WTC11 (cell line): ENCODE measurements around the gene CTNNBIP1. TPM values are rescaled to one million over a fixed set of nuclear protein-coding genes. Genes with fewer than 3 reads are reported as not detected.

ENCODE experiments used
- ATAC-seq: fragments of 200-7000 bp; cut with Tn5 transposase; 2 replicates; pipeline ENCODE4 v1.10.0; 2021; ENCODE audit warnings: mild to moderate bottlenecking, moderate library complexity
- CTCF ChIA-PET: fragments of 300-600 bp; sonication (Branson Sonifier 250); formaldehyde crosslinking; loops from one replicate; lab custom pipeline; 2021; ENCODE audit warnings: antibody characterized with exemption; lab: Charles Lee
- POLR2A ChIA-PET: fragments of 350-600 bp; sonication (Branson Sonifier 250); formaldehyde crosslinking; loops from one replicate; lab custom pipeline; 2021; ENCODE audit warnings: antibody characterized with exemption; lab: Charles Lee
- DNase-seq: peaks from one replicate; pipeline ENCODE4 v3.0.0; 2021; ENCODE audit warnings: low spot score
- H3K27ac Mint-ChIP-seq: 2 replicates; pipeline ENCODE4 v1.8.0; 2021; ENCODE audit warnings: mixed read lengths
- H3K27me3 Mint-ChIP-seq: 2 replicates; pipeline ENCODE4 v1.8.0; 2021; ENCODE audit warnings: low read depth, mild to moderate bottlenecking, moderate library complexity, mixed read lengths
- H3K36me3 Mint-ChIP-seq: 2 replicates; pipeline ENCODE4 v1.8.0; 2021; ENCODE audit warnings: mixed read lengths
- H3K4me1 Mint-ChIP-seq: 2 replicates; pipeline ENCODE4 v1.8.0; 2022; ENCODE audit warnings: mixed read lengths
- H3K4me3 Mint-ChIP-seq: 2 replicates; pipeline ENCODE4 v1.8.0; 2021; ENCODE audit warnings: mild to moderate bottlenecking, moderate library complexity, mixed read lengths
- H3K9me3 Mint-ChIP-seq: 2 replicates; pipeline ENCODE4 v1.8.0; 2021; ENCODE audit warnings: mixed read lengths
- AR ChIP-seq: fragments of 250-450 bp; sonication (Bioruptor Pico); IDR thresholded peaks from 2 replicates; pipeline ENCODE4 v1.9.0; 2021; ENCODE audit warnings: mild to moderate bottlenecking
- CBFB ChIP-seq: sonication (generic); formaldehyde crosslinking; IDR thresholded peaks from 2 replicates; pipeline ENCODE4 v1.8.1; 2022; ENCODE audit warnings: mild to moderate bottlenecking, low read depth, missing genetic modification reagents
- CREM ChIP-seq: sonication (generic); formaldehyde crosslinking; IDR thresholded peaks from 2 replicates; pipeline ENCODE4 v1.8.1; 2022; ENCODE audit warnings: mild to moderate bottlenecking, missing genetic modification reagents, moderate library complexity
- EMX1 ChIP-seq: fragments of 250-450 bp; sonication (Bioruptor Pico); IDR thresholded peaks from 2 replicates; pipeline ENCODE4 v1.8.0; 2021; ENCODE audit warnings: mild to moderate bottlenecking
- ERG ChIP-seq: fragments of 250-450 bp; sonication (Bioruptor Pico); IDR thresholded peaks from 2 replicates; pipeline ENCODE4 v1.8.0; 2021; ENCODE audit warnings: mild to moderate bottlenecking
- FOXP1 ChIP-seq: sonication (generic); formaldehyde crosslinking; IDR thresholded peaks from 2 replicates; pipeline ENCODE4 v1.8.0; 2022; ENCODE audit warnings: missing genetic modification reagents, mild to moderate bottlenecking, moderate library complexity, borderline replicate concordance
- GTF2I ChIP-seq: fragments of 250-450 bp; sonication (Bioruptor Pico); conservative IDR thresholded peaks from 2 replicates; pipeline ENCODE4 v1.4.0; 2021; ENCODE audit warnings: mild to moderate bottlenecking
- IRF2 ChIP-seq: sonication (generic); formaldehyde crosslinking; IDR thresholded peaks from 2 replicates; pipeline ENCODE4 v1.8.0; 2022; ENCODE audit warnings: low read depth, missing genetic modification reagents, borderline replicate concordance
- NR1H2 ChIP-seq: sonication (generic); formaldehyde crosslinking; IDR thresholded peaks from 2 replicates; pipeline ENCODE4 v1.9.0; 2021; ENCODE audit warnings: mild to moderate bottlenecking, moderate library complexity, missing genetic modification reagents
- NR2C2 ChIP-seq: sonication (generic); formaldehyde crosslinking; IDR thresholded peaks from 2 replicates; pipeline ENCODE4 v1.8.0; 2022; ENCODE audit warnings: mild to moderate bottlenecking, missing genetic modification reagents
- SMAD3 ChIP-seq: sonication (generic); formaldehyde crosslinking; IDR thresholded peaks from 2 replicates; pipeline ENCODE4 v1.8.0; 2022; ENCODE audit warnings: missing genetic modification reagents, mild to moderate bottlenecking, borderline replicate concordance
- SMAD4 ChIP-seq: sonication (generic); formaldehyde crosslinking; IDR thresholded peaks from 2 replicates; pipeline ENCODE4 v1.8.0; 2022; ENCODE audit warnings: mild to moderate bottlenecking, missing genetic modification reagents
- ZNF281 ChIP-seq: sonication (generic); formaldehyde crosslinking; IDR thresholded peaks from 2 replicates; pipeline ENCODE4 v1.8.0; 2023; ENCODE audit warnings: mild to moderate bottlenecking, missing genetic modification reagents
- ZNF532 ChIP-seq: fragments of 250-450 bp; sonication (Bioruptor Pico); IDR thresholded peaks from 2 replicates; pipeline ENCODE4 v1.9.0; 2021; ENCODE audit warnings: mild to moderate bottlenecking, borderline replicate concordance
- total RNA-seq: library from RNA; stranded (reverse); gene quantifications from 3 replicates; pipeline ENCODE4 v1.2.3, GENCODE V29; 2021
- TF ChIP-seq, protein P1 (sequence below): sonication (generic); formaldehyde crosslinking; IDR thresholded peaks from 2 replicates; pipeline ENCODE4 v1.8.1; 2023; ENCODE audit warnings: mild to moderate bottlenecking, missing genetic modification reagents, moderate library complexity

CTNNBIP1 gene
- total RNA-seq, 1 experiment from 2014 or later: 58.2 TPM

DNA sequence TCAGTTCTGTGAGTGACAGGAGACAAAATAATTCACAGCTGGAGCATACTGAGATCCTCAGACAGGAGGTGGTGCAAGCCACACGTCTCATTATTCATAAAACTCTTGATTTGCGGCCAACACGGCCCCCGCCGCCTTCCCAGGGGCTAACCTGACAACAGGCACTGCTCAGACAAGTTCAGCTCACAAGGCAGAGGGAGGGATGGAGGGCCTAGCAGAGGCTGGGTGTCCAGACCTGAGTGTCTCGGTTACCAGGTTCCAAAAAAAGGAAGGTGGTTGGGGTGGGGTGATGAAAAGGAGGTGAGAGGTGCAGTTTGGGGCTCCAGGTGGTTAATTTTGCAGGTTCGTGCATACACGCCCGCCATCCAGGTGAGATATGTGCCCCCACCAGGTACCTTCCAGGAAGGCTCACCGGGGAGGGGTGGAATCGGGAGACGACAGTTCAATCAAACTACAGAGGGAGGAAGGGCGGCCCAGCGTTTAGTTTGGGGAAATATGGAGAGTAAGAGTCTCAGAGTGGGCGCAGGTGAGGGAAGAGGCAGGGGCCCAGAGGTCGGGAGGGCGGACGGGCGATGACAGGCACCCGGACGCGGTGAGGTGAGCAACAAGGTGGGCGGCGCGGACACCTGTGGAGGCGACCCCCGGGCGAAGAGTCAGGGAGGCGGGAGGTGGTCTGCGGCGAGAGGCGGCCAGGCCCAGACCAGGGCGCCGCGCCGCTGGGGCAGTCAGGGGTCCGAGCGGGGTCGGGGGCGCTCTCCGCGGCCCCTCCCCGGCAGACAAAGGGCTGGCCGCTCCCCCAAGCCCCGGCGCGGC is 629 bp downstream of the CTNNBIP1 start:
- ATAC-seq: no peak
- peak overlapping the region; percentile 96 for H3K4me3 Mint-ChIP-seq
- H3K4me1 Mint-ChIP-seq: peaks cover 34% of the 10 kb centered on the region
- TF ChIP-seq ZNF281 (CRISPR knock-in tag): no peak
- no peak for TF ChIP-seq SMAD4 (CRISPR knock-in tag)
- TF ChIP-seq FOXP1 (CRISPR knock-in tag): peak; percentile 57; the same call in 1 of the 2 replicates
- TF ChIP-seq, all 79 proteins: peak for 1
- Mint-ChIP-seq H3K36me3 (no peaks in the 10 kb centered on the region), H3K27me3 (no peaks in the 10 kb centered on the region), H3K27ac (peak overlapping the region; percentile 89), H3K9me3 (no peaks in the 10 kb centered on the region)
- DNase-seq: peak; percentile 39
- POLR2A ChIA-PET: no interaction called here
- CTCF ChIA-PET: no interaction called here

- Mint-ChIP-seq H3K36me3 (no peaks in the 10 kb centered on the region), H3K27me3 (no peaks in the 10 kb centered on the region), H3K9me3 (no peaks in the 10 kb centered on the region), H3K4me1 (peaks cover 34% of the 10 kb centered on the region), H3K27ac (peak overlapping the region; percentile 89), H3K4me3 (peak overlapping the region; percentile 96)
- no peak for DNase-seq
- no peak for ATAC-seq
- ChIA-PET POLR2A (no interaction called here), CTCF (no interaction called here)
- TF ChIP-seq SMAD3 (CRISPR knock-in tag): no peak
- no peak for TF ChIP-seq NR1H2 (CRISPR knock-in tag)
- TF ChIP-seq ZNF281 (CRISPR knock-in tag): no peak
- no peak for TF ChIP-seq GTF2I
- TF ChIP-seq EMX1 (CRISPR knock-in tag): no peak
- TF ChIP-seq NR2C2 (CRISPR knock-in tag): no peak
- no peak for TF ChIP-seq FOXP1 (CRISPR knock-in tag)
- TF ChIP-seq, protein P1, sequence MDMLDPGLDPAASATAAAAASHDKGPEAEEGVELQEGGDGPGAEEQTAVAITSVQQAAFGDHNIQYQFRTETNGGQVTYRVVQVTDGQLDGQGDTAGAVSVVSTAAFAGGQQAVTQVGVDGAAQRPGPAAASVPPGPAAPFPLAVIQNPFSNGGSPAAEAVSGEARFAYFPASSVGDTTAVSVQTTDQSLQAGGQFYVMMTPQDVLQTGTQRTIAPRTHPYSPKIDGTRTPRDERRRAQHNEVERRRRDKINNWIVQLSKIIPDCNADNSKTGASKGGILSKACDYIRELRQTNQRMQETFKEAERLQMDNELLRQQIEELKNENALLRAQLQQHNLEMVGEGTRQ (CRISPR knock-in tag): no peak
- TF ChIP-seq IRF2 (CRISPR knock-in tag): no peak
- TF ChIP-seq CREM: no peak
- TF ChIP-seq CBFB: no peak
- TF ChIP-seq AR (CRISPR knock-in tag): no peak
- no peak for TF ChIP-seq ZNF532 (CRISPR knock-in tag)
- no peak for TF ChIP-seq ERG
Observed at GRCh38 chr1:9908871-9909233, 1.2 kb downstream of the CTNNBIP1 start.
